ENCODE results near the gene SCUBE1.

DNA sequence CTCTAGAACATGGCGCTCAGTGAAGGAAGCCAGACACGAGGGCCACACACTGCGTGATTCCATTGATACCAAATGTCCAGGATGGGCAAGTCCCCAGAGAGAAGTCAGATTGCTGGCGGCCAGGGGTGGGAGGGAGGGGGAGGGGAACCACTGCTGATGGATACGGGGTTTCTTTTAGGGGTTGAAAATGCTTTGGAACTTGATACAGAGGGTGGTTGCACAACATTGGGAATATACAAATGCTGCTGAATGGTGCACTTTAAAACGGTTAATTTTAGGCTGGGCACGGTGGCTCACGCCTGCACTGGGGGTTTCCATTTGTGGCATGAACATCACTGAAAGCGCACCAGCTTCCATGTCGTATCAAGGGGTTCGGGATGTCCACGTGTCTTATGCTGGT is 186.8 kb downstream of the SCUBE1 start:
- TF ChIP-seq EZH2 (IDR thresholded peaks at IDR 0.05; ENCODE audit: insufficient read depth, poor library complexity, severe bottlenecking) (no peak), EZH2phosphoT487 (IDR thresholded peaks at IDR 0.05; ENCODE audit: insufficient read depth, low read depth) (no peak)

Data from GM23248 (cell line).